ENCODE measurements around the gene PPM1L.
A peak's percentile ranks its signal among the peaks of the same experiment; 100 is the strongest.

Gene PPM1L

DNA sequence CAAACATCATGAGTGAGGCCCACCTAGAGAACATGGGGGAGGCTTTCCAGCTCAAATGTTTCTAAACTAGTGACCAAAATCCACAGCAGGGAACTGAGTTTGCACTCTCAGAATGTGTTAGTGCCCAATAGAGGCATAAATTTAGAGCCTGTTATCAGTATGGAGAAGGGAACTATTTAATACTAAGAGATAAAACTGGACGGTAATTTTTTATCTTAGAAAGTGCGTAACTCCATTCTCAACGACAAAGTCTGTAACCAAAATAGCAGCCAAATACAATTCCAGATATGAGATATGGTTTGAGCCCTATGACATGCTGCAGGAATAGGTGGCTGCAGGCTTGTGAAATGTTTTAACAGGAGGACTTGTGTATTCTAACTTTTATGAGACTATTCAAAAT lies 345.6 kb downstream of the PPM1L start:
- no peak for DNase-seq (ENCODE audit: low read depth)

DNA sequence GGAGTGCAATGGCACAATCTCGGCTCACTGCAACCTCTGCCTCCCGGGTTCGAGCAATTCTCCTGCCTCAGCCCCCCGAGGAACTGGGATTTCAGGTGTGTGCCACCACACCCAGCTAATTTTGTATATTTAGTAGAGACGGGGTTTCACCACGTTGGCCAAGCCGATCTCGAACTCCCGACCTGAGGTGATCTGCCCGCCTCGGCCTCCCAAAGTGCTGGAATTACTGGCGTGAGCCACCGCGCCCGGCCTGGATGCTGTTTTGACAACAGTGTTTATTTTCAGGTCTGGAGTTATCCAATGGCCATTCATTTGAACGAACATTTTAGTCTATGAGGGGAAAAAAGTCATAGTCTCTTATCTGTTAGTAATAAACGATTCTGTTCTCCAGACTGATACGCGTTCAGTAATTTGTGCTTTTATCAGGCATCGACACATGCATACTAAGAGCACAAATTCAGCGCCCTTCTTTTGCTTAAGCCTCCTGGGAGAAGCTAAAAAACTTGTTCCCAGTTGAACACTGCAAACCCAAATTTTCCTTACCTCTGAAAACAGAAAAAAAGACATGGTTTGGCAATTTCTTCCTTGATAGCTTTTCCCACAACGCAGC lies 347.9 kb downstream of the PPM1L start:
- no peak for DNase-seq (ENCODE audit: low read depth)

DNA sequence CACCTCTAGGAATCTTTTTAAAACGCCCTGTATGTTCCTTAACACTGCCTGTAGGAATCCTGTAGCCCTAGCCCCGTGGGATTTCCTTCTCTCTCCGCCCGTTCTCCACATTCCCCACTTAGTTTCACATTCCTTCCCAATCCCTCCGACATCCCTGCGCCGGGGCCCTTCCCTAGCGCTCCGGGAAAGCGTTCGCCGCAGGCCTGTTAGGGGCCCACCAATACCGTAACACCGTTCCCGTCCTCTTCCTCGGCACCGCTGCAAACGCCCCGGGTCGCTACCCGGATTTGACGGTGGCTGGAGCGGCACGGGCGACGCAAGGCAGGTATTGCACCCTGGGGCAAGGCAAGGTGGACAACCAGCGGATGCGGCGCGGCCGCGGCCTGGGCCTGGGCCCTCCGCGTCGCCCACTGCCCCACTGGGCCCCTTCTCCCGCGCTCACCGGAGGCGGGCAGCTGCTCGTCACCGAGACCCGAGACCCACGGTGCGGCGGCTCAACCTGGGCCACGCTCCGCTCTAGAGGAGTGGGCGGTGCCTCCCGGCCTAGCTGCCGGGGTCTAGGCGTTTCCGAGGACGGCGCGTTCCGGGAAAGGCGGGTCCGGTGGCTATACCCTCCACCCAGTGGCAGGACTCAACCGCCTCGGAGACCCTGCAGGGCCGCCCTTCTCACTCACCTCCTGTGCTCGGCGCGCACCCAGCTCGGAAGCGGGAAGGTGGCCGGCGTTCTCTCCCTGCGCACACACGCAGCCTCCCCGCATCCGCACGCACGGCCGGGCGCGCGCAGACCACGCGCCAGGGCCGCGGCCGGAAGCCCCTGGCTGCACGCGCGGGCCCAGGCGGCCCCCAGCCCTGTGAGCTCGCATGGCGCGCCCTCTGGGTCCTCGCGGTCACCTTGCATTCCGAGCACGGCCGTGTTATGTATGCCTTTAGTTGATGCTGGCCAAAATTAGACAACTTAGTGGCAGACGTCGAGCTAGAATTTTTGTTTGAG lies 348.8 kb downstream of the PPM1L start, which contains the start of gene B3GALNT1:
TSS of gene B3GALNT1 (minus strand) at position 789 of the 991 bp plus-strand sequence. CDS start 18,595 bp downstream, outside the sequence.
- DNase-seq (ENCODE audit: low read depth): peak; percentile 45

DNA sequence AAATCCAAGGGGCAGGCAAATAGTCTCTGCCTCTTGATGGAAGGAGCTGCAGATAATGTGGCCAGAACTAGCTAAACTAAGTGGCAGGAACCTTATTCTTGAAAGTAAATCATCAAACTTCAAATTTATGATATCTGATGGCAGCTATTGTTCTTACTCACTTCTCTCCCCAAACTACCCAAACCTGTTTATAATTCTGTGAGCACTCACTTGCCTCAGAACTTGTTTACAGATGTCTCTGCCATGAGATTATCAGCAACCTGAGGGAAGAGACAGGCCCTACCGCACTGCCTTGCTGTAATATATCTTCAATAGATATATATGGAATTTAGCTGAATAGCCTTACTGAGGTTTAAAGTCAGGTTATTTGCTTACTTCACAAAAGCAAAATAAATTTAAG lies 351.3 kb downstream of the PPM1L start:
- no peak for DNase-seq (ENCODE audit: low read depth)

DNA sequence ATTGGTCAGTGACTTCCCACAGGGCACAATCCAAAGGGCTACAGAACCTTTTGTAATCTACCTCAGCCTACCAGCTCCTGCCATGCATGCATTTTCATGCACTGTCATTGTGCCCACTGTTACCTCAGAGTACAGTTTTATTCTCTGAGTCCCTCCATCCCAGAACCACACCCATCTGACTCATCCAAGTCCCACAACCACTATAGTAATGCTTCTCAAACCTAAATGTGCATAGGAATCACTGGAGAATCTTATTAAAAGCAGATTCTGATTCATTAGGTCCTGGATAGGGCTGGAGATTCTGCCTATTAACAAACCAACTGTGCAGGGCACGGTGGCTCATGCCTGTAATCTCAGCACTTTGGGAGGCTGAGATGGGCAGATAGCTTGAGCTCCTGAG lies 352.8 kb downstream of the PPM1L start:
- DNase-seq (ENCODE audit: low read depth): peak; percentile 25

DNA sequence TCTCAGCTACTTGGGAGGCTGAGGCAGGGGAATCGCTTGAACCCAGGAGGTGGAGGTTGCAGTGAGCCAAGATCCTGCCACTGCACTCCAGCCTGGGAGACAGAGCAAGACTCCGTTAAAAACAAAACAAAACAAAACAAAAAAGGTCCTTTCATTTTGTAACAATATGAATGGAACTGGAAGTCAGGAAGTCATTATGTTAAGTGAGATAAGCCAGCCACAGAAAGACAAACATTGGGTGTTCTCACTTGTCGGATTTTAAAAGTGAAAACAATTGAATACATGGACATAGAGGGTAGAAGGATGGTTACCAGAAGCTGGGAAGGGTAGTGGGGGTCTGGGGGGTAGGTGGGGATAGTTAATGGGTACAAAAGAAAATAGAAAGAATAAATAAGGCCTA lies 361.6 kb downstream of the PPM1L start:
- no peak for DNase-seq (ENCODE audit: low read depth)

DNA sequence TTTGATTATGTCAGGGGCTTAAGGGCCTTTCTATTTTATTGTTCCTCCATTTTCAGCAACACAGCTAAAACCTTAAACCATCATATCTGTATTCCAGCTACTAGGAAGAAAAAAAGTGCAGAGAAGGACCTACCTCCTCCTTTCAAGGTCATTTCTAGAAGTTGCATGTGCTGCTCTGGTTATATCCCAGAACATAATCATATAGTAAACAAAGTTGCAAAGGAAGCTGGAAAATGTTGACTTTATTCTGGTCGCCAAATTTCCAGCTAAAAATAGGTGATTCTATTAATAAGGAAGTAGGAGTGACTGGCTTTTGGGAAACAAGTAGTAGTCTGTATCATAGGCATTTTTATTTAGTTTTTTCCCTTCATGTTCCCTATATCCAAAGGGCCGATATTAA lies 370.5 kb downstream of the PPM1L start:
- DNase-seq (ENCODE audit: low read depth): no peak

All from fibroblast of gingiva (primary cell).